Measurements from ENCODE around the gene DCUN1D5.

DCUN1D5 gene

GRCh38 chr11:103085758-103086365 lies 6.1 kb downstream of the DCUN1D5 start:
- no peak overlapping the region for H3K9ac ChIP-seq (ENCODE audit: low read length)
- peaks cover 65% of the 10 kb centered on the region for H3K36me3 ChIP-seq (ENCODE audit: control insufficient read depth, low read depth, low read length)
- H3K4me3 ChIP-seq (ENCODE audit: low read length), result no peak overlapping the region

GRCh38 chr11:103079833-103080232 lies 12.1 kb downstream of the DCUN1D5 start:
- H3K36me3 ChIP-seq (ENCODE audit: control insufficient read depth, low read depth, low read length), result peaks cover 91% of the 10 kb centered on the region
- H3K9me3 ChIP-seq (ENCODE audit: control insufficient read depth, low read depth, low read length), result no peaks in the 10 kb centered on the region
- H3K9ac ChIP-seq (ENCODE audit: low read length), result no peak overlapping the region
- H3K4me3 ChIP-seq (ENCODE audit: low read length), result no peak overlapping the region
- no peaks in the 10 kb centered on the region for H3K4me1 ChIP-seq (ENCODE audit: control insufficient read depth, low read depth, low read length)
- no peak overlapping the region for H3K27ac ChIP-seq (ENCODE audit: low read length)
- H3K27me3 ChIP-seq (ENCODE audit: control insufficient read depth, insufficient read depth, low read length), result no peaks in the 10 kb centered on the region

More at GRCh38 chr11:103085758-103086365, 6.1 kb downstream of the DCUN1D5 start:
- H3K9me3 ChIP-seq (ENCODE audit: control insufficient read depth, low read depth, low read length), result no peaks in the 10 kb centered on the region
- H3K4me1 ChIP-seq (ENCODE audit: control insufficient read depth, low read depth, low read length), result no peaks in the 10 kb centered on the region
- no peaks in the 10 kb centered on the region for H3K27me3 ChIP-seq (ENCODE audit: control insufficient read depth, insufficient read depth, low read length)
- H3K27ac ChIP-seq (ENCODE audit: low read length), result no peak overlapping the region

- H3K9me3 ChIP-seq (ENCODE audit: control insufficient read depth, low read depth, low read length), result no peaks in the 10 kb centered on the region
- no peak overlapping the region for H3K9ac ChIP-seq (ENCODE audit: low read length)
- H3K27ac ChIP-seq (ENCODE audit: low read length), result no peak overlapping the region
- no peaks in the 10 kb centered on the region for H3K27me3 ChIP-seq (ENCODE audit: control insufficient read depth, insufficient read depth, low read length)
- H3K4me3 ChIP-seq (ENCODE audit: low read length), result no peak overlapping the region
- H3K4me1 ChIP-seq (ENCODE audit: control insufficient read depth, low read depth, low read length), result no peaks in the 10 kb centered on the region
- peaks cover 82% of the 10 kb centered on the region for H3K36me3 ChIP-seq (ENCODE audit: control insufficient read depth, low read depth, low read length)
Observed at GRCh38 chr11:103078710-103079109, 13.2 kb downstream of the DCUN1D5 start.

GRCh38 chr11:103077554-103077953 lies 14.4 kb downstream of the DCUN1D5 start:
- Histone ChIP-seq H3K9me3 (ENCODE audit: control insufficient read depth, low read depth, low read length) (no peaks in the 10 kb centered on the region), H3K27me3 (ENCODE audit: control insufficient read depth, insufficient read depth, low read length) (no peaks in the 10 kb centered on the region), H3K27ac (ENCODE audit: low read length) (no peak overlapping the region), H3K4me3 (ENCODE audit: low read length) (no peak overlapping the region), H3K9ac (ENCODE audit: low read length) (no peak overlapping the region), H3K4me1 (ENCODE audit: control insufficient read depth, low read depth, low read length) (no peaks in the 10 kb centered on the region), H3K36me3 (ENCODE audit: control insufficient read depth, low read depth, low read length) (peaks cover 74% of the 10 kb centered on the region)

- Histone ChIP-seq H3K4me1 (ENCODE audit: control insufficient read depth, low read depth, low read length) (no peaks in the 10 kb centered on the region), H3K27me3 (ENCODE audit: control insufficient read depth, insufficient read depth, low read length) (no peaks in the 10 kb centered on the region), H3K27ac (ENCODE audit: low read length) (no peak overlapping the region), H3K9me3 (ENCODE audit: control insufficient read depth, low read depth, low read length) (no peaks in the 10 kb centered on the region), H3K36me3 (ENCODE audit: control insufficient read depth, low read depth, low read length) (peaks cover 62% of the 10 kb centered on the region), H3K4me3 (ENCODE audit: low read length) (no peak overlapping the region), H3K9ac (ENCODE audit: low read length) (no peak overlapping the region)
Observed at GRCh38 chr11:103076361-103076760, 15.6 kb downstream of the DCUN1D5 start.

GRCh38 chr11:103071008-103071407 lies 21.0 kb downstream of the DCUN1D5 start:
- Histone ChIP-seq H3K4me1 (ENCODE audit: control insufficient read depth, low read depth, low read length) (peaks cover 8% of the 10 kb centered on the region), H3K9me3 (ENCODE audit: control insufficient read depth, low read depth, low read length) (no peaks in the 10 kb centered on the region), H3K27me3 (ENCODE audit: control insufficient read depth, insufficient read depth, low read length) (no peaks in the 10 kb centered on the region), H3K36me3 (ENCODE audit: control insufficient read depth, low read depth, low read length) (peaks cover 29% of the 10 kb centered on the region), H3K9ac (ENCODE audit: low read length) (no peak overlapping the region), H3K27ac (ENCODE audit: low read length) (no peak overlapping the region), H3K4me3 (ENCODE audit: low read length) (no peak overlapping the region)

GRCh38 chr11:103070142-103070541 lies 21.8 kb downstream of the DCUN1D5 start:
- no peak overlapping the region for H3K27ac ChIP-seq (ENCODE audit: low read length)
- no peaks in the 10 kb centered on the region for H3K9me3 ChIP-seq (ENCODE audit: control insufficient read depth, low read depth, low read length)
- peaks cover 8% of the 10 kb centered on the region for H3K4me1 ChIP-seq (ENCODE audit: control insufficient read depth, low read depth, low read length)
- no peak overlapping the region for H3K9ac ChIP-seq (ENCODE audit: low read length)
- peaks cover 28% of the 10 kb centered on the region for H3K36me3 ChIP-seq (ENCODE audit: control insufficient read depth, low read depth, low read length)
- H3K27me3 ChIP-seq (ENCODE audit: control insufficient read depth, insufficient read depth, low read length), result no peaks in the 10 kb centered on the region
- no peak overlapping the region for H3K4me3 ChIP-seq (ENCODE audit: low read length)

- H3K9ac ChIP-seq (ENCODE audit: low read length), result no peak overlapping the region
- peaks cover 32% of the 10 kb centered on the region for H3K36me3 ChIP-seq (ENCODE audit: control insufficient read depth, low read depth, low read length)
- no peaks in the 10 kb centered on the region for H3K9me3 ChIP-seq (ENCODE audit: control insufficient read depth, low read depth, low read length)
- no peaks in the 10 kb centered on the region for H3K27me3 ChIP-seq (ENCODE audit: control insufficient read depth, insufficient read depth, low read length)
- peak overlapping the region; percentile 54 for H3K27ac ChIP-seq (ENCODE audit: low read length)
- peaks cover 8% of the 10 kb centered on the region for H3K4me1 ChIP-seq (ENCODE audit: control insufficient read depth, low read depth, low read length)
- no peak overlapping the region for H3K4me3 ChIP-seq (ENCODE audit: low read length)
Observed at GRCh38 chr11:103069367-103069766, 22.6 kb downstream of the DCUN1D5 start.

GRCh38 chr11:103067118-103067517 lies 24.8 kb downstream of the DCUN1D5 start:
- peaks cover 8% of the 10 kb centered on the region for H3K4me1 ChIP-seq (ENCODE audit: control insufficient read depth, low read depth, low read length)
- H3K9me3 ChIP-seq (ENCODE audit: control insufficient read depth, low read depth, low read length), result no peaks in the 10 kb centered on the region
- H3K27me3 ChIP-seq (ENCODE audit: control insufficient read depth, insufficient read depth, low read length), result no peaks in the 10 kb centered on the region
- H3K36me3 ChIP-seq (ENCODE audit: control insufficient read depth, low read depth, low read length), result peaks cover 49% of the 10 kb centered on the region
- no peak overlapping the region for H3K9ac ChIP-seq (ENCODE audit: low read length)
- no peak overlapping the region for H3K4me3 ChIP-seq (ENCODE audit: low read length)
- H3K27ac ChIP-seq (ENCODE audit: low read length), result no peak overlapping the region

- H3K27me3 ChIP-seq (ENCODE audit: control insufficient read depth, insufficient read depth, low read length), result no peaks in the 10 kb centered on the region
- H3K36me3 ChIP-seq (ENCODE audit: control insufficient read depth, low read depth, low read length), result peaks cover 70% of the 10 kb centered on the region
- H3K9me3 ChIP-seq (ENCODE audit: control insufficient read depth, low read depth, low read length), result no peaks in the 10 kb centered on the region
- H3K4me1 ChIP-seq (ENCODE audit: control insufficient read depth, low read depth, low read length), result no peaks in the 10 kb centered on the region
- H3K27ac ChIP-seq (ENCODE audit: low read length), result no peak overlapping the region
- no peak overlapping the region for H3K9ac ChIP-seq (ENCODE audit: low read length)
- H3K4me3 ChIP-seq (ENCODE audit: low read length), result no peak overlapping the region
Observed at GRCh38 chr11:103061656-103062055, 30.3 kb downstream of the DCUN1D5 start.

GRCh38 chr11:103055221-103055890 lies 36.6 kb downstream of the DCUN1D5 start:
- no peaks in the 10 kb centered on the region for H3K4me1 ChIP-seq (ENCODE audit: control insufficient read depth, low read depth, low read length)
- H3K9me3 ChIP-seq (ENCODE audit: control insufficient read depth, low read depth, low read length), result no peaks in the 10 kb centered on the region
- H3K27me3 ChIP-seq (ENCODE audit: control insufficient read depth, insufficient read depth, low read length), result no peaks in the 10 kb centered on the region
- no peak overlapping the region for H3K27ac ChIP-seq (ENCODE audit: low read length)
- H3K9ac ChIP-seq (ENCODE audit: low read length), result no peak overlapping the region
- H3K4me3 ChIP-seq (ENCODE audit: low read length), result no peak overlapping the region
- H3K36me3 ChIP-seq (ENCODE audit: control insufficient read depth, low read depth, low read length), result peaks cover 14% of the 10 kb centered on the region

GRCh38 chr11:103053997-103054396 lies 38.0 kb downstream of the DCUN1D5 start:
- Histone ChIP-seq H3K27me3 (ENCODE audit: control insufficient read depth, insufficient read depth, low read length) (no peaks in the 10 kb centered on the region), H3K9ac (ENCODE audit: low read length) (no peak overlapping the region), H3K27ac (ENCODE audit: low read length) (no peak overlapping the region)

More at GRCh38 chr11:103053997-103054396, 38.0 kb downstream of the DCUN1D5 start:
- no peaks in the 10 kb centered on the region for H3K9me3 ChIP-seq (ENCODE audit: control insufficient read depth, low read depth, low read length)
- peaks cover 8% of the 10 kb centered on the region for H3K36me3 ChIP-seq (ENCODE audit: control insufficient read depth, low read depth, low read length)
- H3K4me3 ChIP-seq (ENCODE audit: low read length), result no peak overlapping the region
- no peaks in the 10 kb centered on the region for H3K4me1 ChIP-seq (ENCODE audit: control insufficient read depth, low read depth, low read length)
